Activated CD4-positive, alpha-beta T cell treated with anti-CD3 and anti-CD28 coated beads, Interleukin-2, amount 10 ng/mL, durations not matched to agents 7 days and 5 days (primary cell): ENCODE results near the gene DDB1. TPM values are rescaled to one million over a fixed set of nuclear protein-coding genes. Genes with fewer than 3 reads are reported as not detected.

Experiments used
- CTCF ChIA-PET: fragments of 350-600 bp; sonication (Branson Sonifier 250); formaldehyde crosslinking; loops from one replicate; lab custom pipeline; 2021; ENCODE audit warnings: antibody characterized with exemption; lab: Charles Lee
- POLR2A ChIA-PET: fragments of 350-600 bp; sonication (Branson Sonifier 250); formaldehyde crosslinking; loops from one replicate; lab custom pipeline; 2021; ENCODE audit warnings: antibody characterized with exemption; lab: Charles Lee
- DNase-seq: peaks from one replicate; pipeline ENCODE4 v3.0.0-alpha.2; 2020
- H3K27ac Mint-ChIP-seq: one replicate; pipeline ENCODE4 v1.8.0; 2021; ENCODE audit warnings: mild to moderate bottlenecking, moderate library complexity, mixed read lengths
- H3K27me3 Mint-ChIP-seq: one replicate; pipeline ENCODE4 v1.8.0; 2021; ENCODE audit warnings: mixed read lengths
- H3K36me3 Mint-ChIP-seq: one replicate; pipeline ENCODE4 v1.8.0; 2021; ENCODE audit warnings: low read depth, mixed read lengths
- H3K4me1 Mint-ChIP-seq: one replicate; pipeline ENCODE4 v1.8.0; 2021; ENCODE audit warnings: mixed read lengths
- H3K4me3 Mint-ChIP-seq: one replicate; pipeline ENCODE4 v1.8.0; 2021; ENCODE audit warnings: mild to moderate bottlenecking, moderate library complexity, mixed read lengths
- H3K9me3 Mint-ChIP-seq: one replicate; pipeline ENCODE4 v1.8.0; 2021; ENCODE audit warnings: mixed read lengths
- total RNA-seq, 2 experiments: library from RNA; stranded (reverse); gene quantifications; one replicate each; pipeline ENCODE4 v1.2.3, GENCODE V29; 2021

Gene DDB1
- total RNA-seq, 2 experiments from 2014 or later: 207 to 222 TPM

DNA sequence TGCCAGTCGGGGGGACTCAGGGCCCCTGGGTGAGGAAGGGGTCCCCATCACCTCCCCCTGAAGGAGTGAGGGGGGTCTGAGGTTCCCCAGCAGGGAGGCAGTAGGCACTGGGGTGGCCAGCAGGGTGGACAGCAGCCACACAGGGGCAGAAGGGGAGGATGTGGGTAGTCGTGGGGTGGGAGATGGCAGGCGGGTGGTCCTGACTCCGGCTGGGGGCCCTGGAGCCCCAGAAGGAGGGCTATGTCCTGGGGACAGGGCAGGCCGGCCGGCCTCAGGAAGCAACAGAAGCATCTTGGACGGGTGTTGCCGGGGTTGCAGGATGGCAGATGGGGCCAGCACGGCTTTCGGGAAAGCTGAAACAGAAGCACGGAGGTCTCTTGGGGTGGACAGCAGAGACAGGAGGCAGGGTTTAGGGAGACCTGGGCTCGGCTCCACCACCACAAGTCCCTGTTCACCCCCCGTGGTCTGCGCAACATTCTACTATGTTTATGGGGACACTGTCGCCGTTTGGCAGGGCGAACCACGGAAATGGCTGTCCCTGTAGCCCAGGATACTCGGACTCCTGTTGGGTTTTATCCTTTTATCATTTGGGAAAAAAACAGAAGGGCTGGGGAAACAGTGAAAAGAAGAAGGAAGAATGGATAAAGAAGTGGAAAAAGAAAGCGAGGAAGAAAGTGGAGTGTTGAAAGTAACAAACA lies 51.9 kb downstream of the DDB1 start:
- no peaks in the 10 kb centered on the region for H3K27me3 Mint-ChIP-seq
- DNase-seq: no peak
- H3K36me3 Mint-ChIP-seq: no peaks in the 10 kb centered on the region
- H3K4me3 Mint-ChIP-seq: no peak overlapping the region
- no peaks in the 10 kb centered on the region for H3K4me1 Mint-ChIP-seq
- H3K27ac Mint-ChIP-seq: no peak overlapping the region
- H3K9me3 Mint-ChIP-seq: no peaks in the 10 kb centered on the region
- ChIA-PET CTCF (interaction anchor here (0.6 to 1.9 kb wide), 2 partner anchors 13 to 28 kb away, joined by 3 to 5 read pairs; partner anchors contain the start of gene VWCE), POLR2A (no interaction called here)

DNA sequence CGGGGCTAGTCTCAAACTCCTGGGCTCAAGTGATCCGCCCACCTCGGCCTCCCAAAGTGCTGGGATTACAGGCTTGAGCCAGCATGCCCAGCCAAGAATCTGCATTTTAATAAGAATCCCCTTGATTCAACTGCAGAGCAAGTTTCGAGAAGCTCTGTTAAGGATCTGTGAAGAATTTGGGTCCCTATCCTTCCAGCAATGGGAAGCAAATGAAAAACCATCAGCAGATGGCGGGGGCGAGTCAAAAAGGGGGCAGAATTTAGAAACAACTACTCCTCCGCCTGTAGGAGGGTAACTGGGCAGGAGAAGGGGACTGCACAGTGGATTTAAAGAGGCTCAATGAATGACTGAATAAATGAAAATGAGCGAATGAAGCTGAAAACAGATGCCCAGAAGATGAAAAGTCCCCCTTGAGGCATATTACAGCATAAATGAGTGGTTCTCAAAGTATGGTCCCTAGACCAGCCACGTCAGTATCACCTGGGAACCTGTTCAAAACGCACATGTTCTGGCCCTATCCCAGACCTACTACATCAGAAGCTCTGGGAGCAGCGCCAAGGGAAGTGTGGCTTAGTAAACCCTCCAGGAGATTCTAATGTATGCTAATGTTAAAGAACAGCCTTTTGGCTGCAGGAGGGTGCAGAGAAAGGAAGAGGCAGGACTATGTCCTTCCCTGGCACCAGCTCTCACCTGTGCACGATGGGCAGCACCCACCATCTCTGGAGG lies 52.8 kb downstream of the DDB1 start:
- no peaks in the 10 kb centered on the region for H3K36me3 Mint-ChIP-seq
- no peaks in the 10 kb centered on the region for H3K4me1 Mint-ChIP-seq
- no peak for DNase-seq
- ChIA-PET POLR2A (no interaction called here), CTCF (interaction anchor here (0.7 kb wide), 1 partner anchor 89 kb away, joined by 7 read pairs; no protein-coding TSS in a partner anchor)
- no peak overlapping the region for H3K4me3 Mint-ChIP-seq
- H3K9me3 Mint-ChIP-seq: no peaks in the 10 kb centered on the region
- H3K27ac Mint-ChIP-seq: no peak overlapping the region
- H3K27me3 Mint-ChIP-seq: no peaks in the 10 kb centered on the region

DNA sequence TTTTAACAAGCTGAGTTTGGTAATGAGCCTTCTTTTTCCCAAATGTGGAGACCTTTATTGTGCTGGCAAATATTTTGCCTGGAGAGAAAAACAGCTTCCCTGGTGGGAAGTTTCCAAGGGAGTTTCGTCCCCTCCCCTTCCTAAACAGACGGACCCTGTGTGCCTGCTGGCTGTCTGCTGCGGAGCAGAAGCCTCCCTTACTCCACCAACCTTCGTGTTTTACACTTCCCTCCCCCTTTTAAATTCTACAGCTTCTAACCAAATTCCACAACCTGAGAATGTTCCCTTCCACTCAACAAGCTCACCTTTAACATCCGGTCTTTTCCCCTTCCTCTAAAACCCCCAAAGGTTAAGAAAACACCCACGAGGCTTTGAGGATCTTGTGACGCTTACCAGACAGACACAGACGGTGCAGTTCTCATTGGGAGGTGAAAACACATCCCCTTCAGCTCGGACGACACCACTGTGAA lies 54.9 kb downstream of the DDB1 start:
- CTCF ChIA-PET: interaction anchor here (1.2 to 1.7 kb wide), 2 partner anchors 17 to 35 kb away, joined by 3 to 8 read pairs; partner anchors contain the start of gene VWCE
- DNase-seq: no peak
- Mint-ChIP-seq H3K27ac (no peak overlapping the region), H3K27me3 (no peaks in the 10 kb centered on the region), H3K9me3 (no peaks in the 10 kb centered on the region), H3K4me3 (no peak overlapping the region), H3K36me3 (no peaks in the 10 kb centered on the region), H3K4me1 (no peaks in the 10 kb centered on the region)
- POLR2A ChIA-PET: no interaction called here

DNA sequence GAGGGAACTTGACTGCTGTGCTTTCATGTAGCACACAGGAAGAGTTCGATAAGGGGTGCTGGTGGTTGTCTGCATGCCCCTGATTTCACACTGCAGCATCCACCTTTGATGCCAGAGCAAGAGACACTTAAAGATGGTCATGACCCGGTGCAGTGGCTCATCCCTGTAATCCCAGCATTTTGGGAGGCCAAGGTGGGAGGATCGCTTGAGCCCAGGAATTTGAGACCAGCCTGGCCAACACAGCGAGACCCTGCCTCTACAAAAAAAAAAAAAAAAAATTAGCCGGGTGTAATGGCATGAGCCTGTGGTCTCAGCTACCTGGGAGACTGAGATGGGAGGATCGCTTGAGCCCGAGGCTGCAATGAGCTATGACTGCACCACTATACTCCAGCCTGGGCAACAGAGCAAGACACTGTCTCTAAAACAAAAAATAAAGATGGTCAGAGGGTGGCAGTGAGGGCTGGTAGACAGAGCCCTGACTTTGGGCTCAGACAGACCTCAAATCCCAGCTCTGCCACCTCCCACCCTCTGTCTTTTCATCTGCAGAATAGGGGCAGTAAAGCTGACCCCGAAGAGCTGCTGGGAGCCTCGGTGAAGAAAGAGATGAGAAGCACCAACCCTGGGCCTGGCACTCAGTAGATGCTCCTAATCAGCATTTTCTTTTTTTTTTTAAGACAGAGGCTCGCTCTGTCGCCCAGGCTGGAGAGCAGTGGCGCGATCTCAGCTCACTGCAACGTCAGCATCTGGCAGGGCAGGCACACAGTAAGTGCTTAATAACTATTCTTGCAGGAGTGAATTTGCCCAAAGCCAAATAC lies 55.5 kb downstream of the DDB1 start:
- H3K4me1 Mint-ChIP-seq: no peaks in the 10 kb centered on the region
- H3K27ac Mint-ChIP-seq: no peak overlapping the region
- H3K9me3 Mint-ChIP-seq: no peaks in the 10 kb centered on the region
- CTCF ChIA-PET: interaction anchor here (0.6 to 1.7 kb wide), 2 partner anchors 18 to 92 kb away, joined by 3 to 8 read pairs; partner anchors contain the start of gene VWCE
- no peaks in the 10 kb centered on the region for H3K27me3 Mint-ChIP-seq
- no peak overlapping the region for H3K4me3 Mint-ChIP-seq
- H3K36me3 Mint-ChIP-seq: no peaks in the 10 kb centered on the region
- DNase-seq: no peak
- POLR2A ChIA-PET: no interaction called here

DNA sequence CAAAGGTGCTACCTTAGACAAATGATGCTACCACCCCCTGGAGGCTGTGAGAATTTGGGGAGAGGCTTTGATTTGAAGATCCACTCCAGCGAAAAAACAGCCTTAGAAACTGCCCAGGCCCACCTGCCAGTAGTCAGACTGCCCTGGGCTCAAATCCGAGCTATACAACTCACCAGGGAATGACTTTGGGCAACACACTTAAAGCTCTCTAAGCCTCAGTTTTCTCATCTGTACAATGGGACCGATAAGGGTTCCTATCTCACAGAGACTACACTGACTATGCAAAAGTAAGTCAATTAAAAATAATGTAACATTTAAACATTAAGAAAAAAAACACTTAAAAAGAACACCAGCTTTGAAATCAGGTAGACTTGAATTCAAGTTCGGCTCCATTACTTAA lies 57.7 kb downstream of the DDB1 start:
- ChIA-PET CTCF (no interaction called here), POLR2A (no interaction called here)
- peaks cover 6% of the 10 kb centered on the region for H3K4me1 Mint-ChIP-seq
- H3K27me3 Mint-ChIP-seq: no peaks in the 10 kb centered on the region
- H3K27ac Mint-ChIP-seq: no peak overlapping the region
- H3K4me3 Mint-ChIP-seq: no peak overlapping the region
- DNase-seq: no peak
- no peaks in the 10 kb centered on the region for H3K9me3 Mint-ChIP-seq
- H3K36me3 Mint-ChIP-seq: no peaks in the 10 kb centered on the region

DNA sequence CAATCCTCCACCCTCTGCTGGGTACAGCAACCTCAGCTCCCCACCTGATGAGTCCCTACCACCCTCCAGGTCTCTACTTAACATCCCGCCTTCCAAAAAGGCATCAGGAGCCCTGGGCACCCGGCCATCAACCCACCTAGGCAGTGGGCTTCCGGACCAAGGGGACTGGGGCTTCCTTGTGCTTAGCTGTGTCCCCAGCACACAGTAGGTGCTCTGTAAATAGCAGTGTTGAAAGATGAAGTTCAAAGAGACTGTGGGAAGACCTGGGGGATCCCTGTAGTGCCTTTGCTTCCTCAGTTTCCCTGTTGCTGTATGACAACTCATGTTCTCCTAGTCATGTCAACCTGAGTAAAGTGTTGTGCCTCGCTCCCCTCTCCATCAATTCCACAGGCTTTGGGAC lies 58.8 kb downstream of the DDB1 start:
- H3K4me3 Mint-ChIP-seq: no peak overlapping the region
- no peak for DNase-seq
- no peaks in the 10 kb centered on the region for H3K9me3 Mint-ChIP-seq
- no peak overlapping the region for H3K27ac Mint-ChIP-seq
- H3K4me1 Mint-ChIP-seq: peaks cover 7% of the 10 kb centered on the region
- H3K36me3 Mint-ChIP-seq: no peaks in the 10 kb centered on the region
- CTCF ChIA-PET: interaction anchor here (0.6 to 1.3 kb wide), 2 partner anchors 54 to 162 kb away, joined by 3 read pairs; no protein-coding TSS in a partner anchor
- POLR2A ChIA-PET: no interaction called here
- no peaks in the 10 kb centered on the region for H3K27me3 Mint-ChIP-seq

DNA sequence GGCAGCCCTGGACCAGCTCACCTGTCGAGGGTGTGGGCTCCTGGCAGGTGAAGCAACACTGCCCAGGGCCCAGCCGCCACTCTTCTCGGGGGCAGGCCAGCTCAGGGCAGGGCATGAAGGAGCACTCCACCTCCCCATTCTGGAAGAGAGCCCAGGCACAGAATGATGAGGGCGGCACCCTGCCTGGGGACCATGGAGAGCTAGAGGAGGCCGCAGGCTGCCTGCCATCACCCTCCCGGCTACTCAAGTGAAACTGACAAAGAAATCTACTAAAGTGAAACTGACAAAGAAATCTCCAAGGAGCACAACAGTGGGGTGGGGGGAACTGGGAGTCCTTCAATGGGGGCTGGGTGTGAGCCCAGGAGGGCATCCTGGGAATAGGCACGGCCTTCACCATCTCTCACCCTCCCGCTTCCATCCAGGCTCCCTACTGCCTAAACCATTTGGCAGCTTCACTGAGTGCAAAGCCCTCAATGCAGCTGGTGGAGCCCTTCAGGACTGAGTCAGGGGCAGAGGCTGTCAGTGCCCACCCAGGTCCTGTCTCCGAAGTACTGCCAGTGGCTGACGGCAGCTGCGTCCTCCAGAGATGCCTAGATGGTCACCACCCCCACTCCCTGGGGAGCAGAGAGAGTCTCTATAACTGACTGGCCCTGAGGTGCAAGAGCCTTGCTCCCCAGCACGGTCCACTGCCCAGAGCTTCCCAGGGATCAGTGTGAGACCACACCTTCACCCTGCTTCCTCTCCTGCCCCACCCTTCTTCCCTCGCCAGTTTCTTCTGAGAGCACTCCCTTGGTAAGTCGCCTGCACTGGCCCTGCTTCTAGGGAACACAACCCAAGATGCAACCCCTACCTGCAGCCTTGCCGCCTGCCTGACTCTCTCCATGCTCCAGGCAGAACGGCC lies 59.5 kb downstream of the DDB1 start:
- no peaks in the 10 kb centered on the region for H3K27me3 Mint-ChIP-seq
- H3K4me1 Mint-ChIP-seq: peaks cover 7% of the 10 kb centered on the region
- H3K27ac Mint-ChIP-seq: no peak overlapping the region
- no peaks in the 10 kb centered on the region for H3K9me3 Mint-ChIP-seq
- ChIA-PET CTCF (interaction anchor here (0.6 to 1.3 kb wide), 2 partner anchors 54 to 162 kb away, joined by 3 read pairs; no protein-coding TSS in a partner anchor), POLR2A (no interaction called here)
- no peak for DNase-seq
- no peak overlapping the region for H3K4me3 Mint-ChIP-seq
- H3K36me3 Mint-ChIP-seq: no peaks in the 10 kb centered on the region

DNA sequence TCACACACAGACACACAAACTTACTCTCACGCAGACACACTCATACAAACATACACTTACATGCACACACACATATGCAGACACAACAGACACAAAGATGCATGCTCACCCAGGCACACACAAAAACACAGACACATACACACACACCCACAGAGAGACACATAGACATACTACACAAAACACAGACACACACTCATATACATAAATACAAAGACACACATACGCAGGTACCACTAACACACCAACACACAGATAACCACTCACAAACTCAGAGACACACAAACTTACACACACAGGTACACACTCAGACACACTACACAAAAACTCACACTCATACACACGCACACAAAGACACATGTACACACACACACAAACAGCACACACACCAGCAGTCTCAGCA lies 60.2 kb downstream of the DDB1 start:
- Mint-ChIP-seq H3K4me3 (no peak overlapping the region), H3K4me1 (peaks cover 7% of the 10 kb centered on the region), H3K27me3 (no peaks in the 10 kb centered on the region), H3K9me3 (no peaks in the 10 kb centered on the region), H3K27ac (no peak overlapping the region), H3K36me3 (no peaks in the 10 kb centered on the region)
- CTCF ChIA-PET: no interaction called here
- DNase-seq: no peak
- POLR2A ChIA-PET: no interaction called here

DNA sequence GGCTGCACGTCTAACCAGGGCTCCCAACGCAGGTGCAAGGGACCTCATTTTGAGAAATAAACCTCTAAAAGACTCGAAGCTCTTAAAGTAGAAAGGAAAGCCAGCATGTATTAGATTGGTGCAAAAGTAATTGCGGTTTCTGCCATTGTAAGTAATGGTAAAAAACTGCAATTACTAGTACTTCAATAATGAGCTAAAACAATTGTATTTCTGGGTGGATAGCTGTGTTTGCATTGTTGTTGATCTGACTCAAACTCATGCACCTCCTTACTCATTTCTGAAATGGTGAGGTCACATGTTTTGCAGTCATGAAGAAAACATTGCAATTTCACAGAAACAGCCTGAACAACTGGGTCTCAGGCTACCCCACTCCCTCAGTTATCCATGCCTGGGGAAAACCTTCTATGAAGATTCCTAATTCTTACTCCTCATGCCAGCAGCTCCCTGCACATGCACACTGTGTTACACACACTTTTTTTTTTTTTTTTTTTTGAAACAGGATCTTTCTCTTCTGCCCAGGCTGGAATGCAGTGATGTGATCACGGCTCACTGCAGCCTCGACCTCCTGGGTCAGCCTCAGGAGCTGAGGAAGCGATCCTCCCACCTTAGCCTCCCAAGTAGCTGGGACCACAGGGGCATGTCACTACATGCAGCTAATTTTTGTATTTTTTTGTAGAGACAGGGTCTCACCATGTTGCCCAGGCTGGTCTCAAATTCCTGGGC lies 62.4 kb downstream of the DDB1 start:
- no peak for DNase-seq
- Mint-ChIP-seq H3K4me3 (no peak overlapping the region), H3K4me1 (peaks cover 7% of the 10 kb centered on the region), H3K27me3 (no peaks in the 10 kb centered on the region), H3K27ac (peak overlapping the region; percentile 59), H3K9me3 (no peaks in the 10 kb centered on the region), H3K36me3 (no peaks in the 10 kb centered on the region)
- POLR2A ChIA-PET: no interaction called here
- CTCF ChIA-PET: interaction anchor here (0.6 to 1.6 kb wide), 9 partner anchors 10 to 440 kb away, joined by 3 to 5 read pairs (median 3); partner anchors contain the start of genes DDB1, TKFC and VWCE

DNA sequence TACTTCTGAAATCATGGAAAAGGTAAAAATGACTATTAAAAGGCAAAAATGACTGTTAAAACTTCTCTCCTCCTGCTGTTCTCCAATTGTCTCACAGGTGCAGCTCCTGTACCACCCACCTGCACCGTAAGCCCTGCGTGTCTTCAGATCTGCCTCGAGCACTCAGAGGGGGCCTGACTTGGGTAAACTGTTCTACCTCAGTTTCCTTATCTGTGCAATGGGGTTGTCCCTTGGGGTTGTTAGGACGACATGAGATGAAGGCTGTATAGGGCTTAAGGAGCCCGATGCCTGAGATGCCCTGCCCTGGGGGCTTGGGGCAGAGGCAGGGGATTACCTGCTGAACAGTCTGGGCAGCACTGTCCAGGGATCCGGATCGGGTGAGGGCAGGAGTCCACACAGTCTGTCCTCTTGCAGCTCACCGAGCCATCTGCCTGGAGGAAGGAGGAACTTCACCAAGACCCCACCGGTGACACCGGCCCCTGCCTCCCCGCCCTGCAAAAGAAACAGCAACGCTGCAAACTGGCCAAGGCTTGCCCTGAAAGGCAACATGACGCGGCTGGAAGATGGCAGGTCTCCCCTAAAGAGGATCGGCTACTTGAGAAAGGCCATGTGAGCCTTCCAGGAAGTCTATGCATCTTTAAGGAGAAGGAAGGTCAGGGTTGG lies 64.2 kb downstream of the DDB1 start:
- H3K9me3 Mint-ChIP-seq: no peaks in the 10 kb centered on the region
- ChIA-PET CTCF (interaction anchor here (0.5 to 0.7 kb wide), 2 partner anchors 15 to 17 kb away, joined by 3 to 4 read pairs; no protein-coding TSS in a partner anchor), POLR2A (interaction anchor here (0.6 kb wide), 1 partner anchor 462 kb away, joined by 4 read pairs; no protein-coding TSS in a partner anchor)
- H3K27me3 Mint-ChIP-seq: no peaks in the 10 kb centered on the region
- no peak for DNase-seq
- H3K4me3 Mint-ChIP-seq: no peak overlapping the region
- no peaks in the 10 kb centered on the region for H3K36me3 Mint-ChIP-seq
- peaks cover 7% of the 10 kb centered on the region for H3K4me1 Mint-ChIP-seq
- H3K27ac Mint-ChIP-seq: no peak overlapping the region

DNA sequence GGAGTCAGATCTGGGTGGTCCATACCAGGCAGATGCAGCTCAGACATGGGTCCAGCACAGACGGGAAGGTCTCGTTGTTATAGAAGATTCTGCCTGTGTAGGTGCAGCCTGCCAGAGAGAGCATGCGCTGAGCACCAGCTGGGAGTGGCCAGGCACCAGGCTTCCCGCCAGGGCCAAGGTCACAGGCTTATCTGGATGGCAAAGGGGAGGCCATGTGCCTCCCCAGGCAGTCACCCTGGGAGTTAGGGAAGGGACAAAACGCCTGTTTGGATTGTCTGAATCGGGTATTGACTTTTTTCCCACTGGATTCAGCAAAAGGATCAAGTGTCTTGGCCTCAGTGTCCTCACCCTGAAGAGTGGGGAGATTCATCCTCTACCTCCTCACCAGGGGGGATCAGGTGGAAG lies 65.5 kb downstream of the DDB1 start:
- Mint-ChIP-seq H3K4me3 (no peak overlapping the region), H3K4me1 (peaks cover 7% of the 10 kb centered on the region), H3K9me3 (no peaks in the 10 kb centered on the region), H3K36me3 (no peaks in the 10 kb centered on the region), H3K27me3 (no peaks in the 10 kb centered on the region), H3K27ac (no peak overlapping the region)
- CTCF ChIA-PET: no interaction called here
- no peak for DNase-seq
- POLR2A ChIA-PET: no interaction called here
